ENCODE data around the gene SPATS2. TPM values are rescaled to one million over a fixed set of nuclear protein-coding genes. Genes with fewer than 3 reads are reported as not detected.
"Not testable (repeated sequence)": the region's sequence is repeated elsewhere in the genome, so short reads cannot be mapped to it uniquely, and the experiment has no call there.

Gene SPATS2
- total RNA-seq, 2 experiments from 2014 or later: 11.3 to 18.1 TPM

- Mint-ChIP-seq H3K9me3 (ENCODE audit: low read depth) (no peaks in the 10 kb centered on the region), H3K27me3 (no peaks in the 10 kb centered on the region), H3K4me1 (peaks cover 35% of the 10 kb centered on the region), H3K36me3 (peaks cover 1% of the 10 kb centered on the region), H3K4me3 (peak overlapping the region; percentile 95), H3K27ac (peak overlapping the region; percentile 98)
- CTCF ChIA-PET: interaction anchor here (0.5 to 6.2 kb wide), 22 partner anchors 9 to 600 kb away, joined by 3 to 48 read pairs (median 4); partner anchors contain the start of genes DNAJC22, FMNL3, PRPF40B and TMBIM6
- DNase-seq (peak; percentile 94), ATAC-seq (peak; percentile 88)
Measured at GRCh38 chr12:49366652-49367380, 446 bp upstream of the SPATS2 start.

- peak overlapping the region; percentile 98 for H3K27ac Mint-ChIP-seq
- CTCF ChIA-PET: interaction anchor here (0.7 to 6.2 kb wide), 4 partner anchors 10 to 145 kb away, joined by 3 to 48 read pairs (median 37); partner anchors contain the start of gene DNAJC22
- H3K27me3 Mint-ChIP-seq: no peaks in the 10 kb centered on the region
- H3K4me3 Mint-ChIP-seq: peak overlapping the region; percentile 95
- H3K36me3 Mint-ChIP-seq: peaks cover 3% of the 10 kb centered on the region
- H3K9me3 Mint-ChIP-seq (ENCODE audit: low read depth): no peaks in the 10 kb centered on the region
- DNase-seq (no peak), ATAC-seq (no peak)
- peaks cover 37% of the 10 kb centered on the region for H3K4me1 Mint-ChIP-seq
Measured at GRCh38 chr12:49368240-49368600, 958 bp downstream of the SPATS2 start.

- Mint-ChIP-seq H3K27ac (peak overlapping the region; percentile 25), H3K36me3 (peaks cover 3% of the 10 kb centered on the region), H3K4me1 (peaks cover 40% of the 10 kb centered on the region), H3K27me3 (no peaks in the 10 kb centered on the region), H3K4me3 (no peak overlapping the region), H3K9me3 (ENCODE audit: low read depth) (no peaks in the 10 kb centered on the region)
- CTCF ChIA-PET: interaction anchor here (1.2 to 6.2 kb wide), 3 partner anchors 12 to 144 kb away, joined by 4 to 48 read pairs (median 9); partner anchors contain the start of gene DNAJC22
- DNase-seq (peak; percentile 57), ATAC-seq (no peak)
Measured at GRCh38 chr12:49369411-49370145, 2.3 kb downstream of the SPATS2 start.

GRCh38 chr12:49370539-49370938, 3.3 kb downstream of the SPATS2 start:
- H3K27ac Mint-ChIP-seq: no peak overlapping the region
- H3K36me3 Mint-ChIP-seq: peaks cover 3% of the 10 kb centered on the region
- peaks cover 46% of the 10 kb centered on the region for H3K4me1 Mint-ChIP-seq
- CTCF ChIA-PET: interaction anchor here (1.2 to 6.2 kb wide), 3 partner anchors 13 to 143 kb away, joined by 4 to 48 read pairs (median 9); partner anchors contain the start of gene DNAJC22
- no peak overlapping the region for H3K4me3 Mint-ChIP-seq
- ATAC-seq: no peak
- DNase-seq: no peak
- H3K27me3 Mint-ChIP-seq: no peaks in the 10 kb centered on the region
- H3K9me3 Mint-ChIP-seq (ENCODE audit: low read depth): no peaks in the 10 kb centered on the region

- DNase-seq (no peak), ATAC-seq (peak; percentile 81)
- peak overlapping the region; percentile 16 for H3K27ac Mint-ChIP-seq
- peaks cover 5% of the 10 kb centered on the region for H3K36me3 Mint-ChIP-seq
- H3K9me3 Mint-ChIP-seq (ENCODE audit: low read depth): no peaks in the 10 kb centered on the region
- H3K4me3 Mint-ChIP-seq: no peak overlapping the region
- CTCF ChIA-PET: interaction anchor here (1.2 to 1.3 kb wide), 3 partner anchors 9 to 19 kb away, joined by 3 to 8 read pairs (median 4); partner anchors contain the start of gene SPATS2
- no peaks in the 10 kb centered on the region for H3K27me3 Mint-ChIP-seq
- H3K4me1 Mint-ChIP-seq: peaks cover 20% of the 10 kb centered on the region
Measured at GRCh38 chr12:49375406-49375805, 8.1 kb downstream of the SPATS2 start.

GRCh38 chr12:49377386-49377785, 10.1 kb downstream of the SPATS2 start:
- ATAC-seq (no peak), DNase-seq (no peak)
- H3K4me3 Mint-ChIP-seq: no peak overlapping the region
- no peak overlapping the region for H3K27ac Mint-ChIP-seq
- peaks cover 3% of the 10 kb centered on the region for H3K36me3 Mint-ChIP-seq
- no peaks in the 10 kb centered on the region for H3K27me3 Mint-ChIP-seq
- no peaks in the 10 kb centered on the region for H3K9me3 Mint-ChIP-seq (ENCODE audit: low read depth)
- CTCF ChIA-PET: interaction anchor here (1.6 to 2.2 kb wide), 2 partner anchors 19 to 30 kb away, joined by 3 to 9 read pairs; no protein-coding TSS in a partner anchor
- peaks cover 16% of the 10 kb centered on the region for H3K4me1 Mint-ChIP-seq

- CTCF ChIA-PET; H3K9me3 Mint-ChIP-seq (ENCODE audit: low read depth); H3K4me3 Mint-ChIP-seq; H3K36me3 Mint-ChIP-seq; H3K27me3 Mint-ChIP-seq; H3K4me1 Mint-ChIP-seq; H3K27ac Mint-ChIP-seq; DNase-seq; ATAC-seq: not testable (repeated sequence)
Measured at GRCh38 chr12:49380184-49380583, 12.9 kb downstream of the SPATS2 start.

- DNase-seq (peak; percentile 82), ATAC-seq (peak; percentile 96)
- no peak overlapping the region for H3K4me3 Mint-ChIP-seq
- H3K27me3 Mint-ChIP-seq: no peaks in the 10 kb centered on the region
- H3K9me3 Mint-ChIP-seq (ENCODE audit: low read depth): no peaks in the 10 kb centered on the region
- H3K4me1 Mint-ChIP-seq: peaks cover 4% of the 10 kb centered on the region
- no peaks in the 10 kb centered on the region for H3K36me3 Mint-ChIP-seq
- CTCF ChIA-PET: interaction anchor here (1.1 to 2.8 kb wide), 5 partner anchors 12 to 98 kb away, joined by 3 to 7 read pairs (median 5); no protein-coding TSS in a partner anchor
- H3K27ac Mint-ChIP-seq: no peak overlapping the region
Measured at GRCh38 chr12:49388682-49389386, 21.6 kb downstream of the SPATS2 start.

GRCh38 chr12:49389387-49389703, 22.1 kb downstream of the SPATS2 start:
- ATAC-seq (no peak), DNase-seq (no peak)
- H3K36me3 Mint-ChIP-seq: no peaks in the 10 kb centered on the region
- no peak overlapping the region for H3K27ac Mint-ChIP-seq
- H3K27me3 Mint-ChIP-seq: no peaks in the 10 kb centered on the region
- H3K9me3 Mint-ChIP-seq (ENCODE audit: low read depth): no peaks in the 10 kb centered on the region
- CTCF ChIA-PET: interaction anchor here (1.1 to 2.8 kb wide), 4 partner anchors 14 to 98 kb away, joined by 3 to 7 read pairs (median 4); no protein-coding TSS in a partner anchor
- no peak overlapping the region for H3K4me3 Mint-ChIP-seq
- H3K4me1 Mint-ChIP-seq: peaks cover 4% of the 10 kb centered on the region

- Mint-ChIP-seq H3K4me3 (no peak overlapping the region), H3K27ac (no peak overlapping the region), H3K9me3 (ENCODE audit: low read depth) (no peaks in the 10 kb centered on the region), H3K27me3 (no peaks in the 10 kb centered on the region), H3K36me3 (peaks cover 2% of the 10 kb centered on the region), H3K4me1 (no peaks in the 10 kb centered on the region)
- ATAC-seq (no peak), DNase-seq (no peak)
- CTCF ChIA-PET: interaction anchor here (0.6 to 1.3 kb wide), 3 partner anchors 50 to 1631 kb away, joined by 3 read pairs; no protein-coding TSS in a partner anchor
Measured at GRCh38 chr12:49397000-49397399, 29.7 kb downstream of the SPATS2 start.

- Mint-ChIP-seq H3K9me3 (ENCODE audit: low read depth) (no peaks in the 10 kb centered on the region), H3K27me3 (no peaks in the 10 kb centered on the region), H3K4me3 (no peak overlapping the region), H3K4me1 (peaks cover 10% of the 10 kb centered on the region), H3K27ac (no peak overlapping the region), H3K36me3 (no peaks in the 10 kb centered on the region)
- DNase-seq: no peak
- no peak for ATAC-seq
- CTCF ChIA-PET: interaction anchor here (0.7 to 1.6 kb wide), 3 partner anchors 12 to 52 kb away, joined by 3 to 7 read pairs (median 5); no protein-coding TSS in a partner anchor
Measured at GRCh38 chr12:49400304-49400703, 33.0 kb downstream of the SPATS2 start.

GRCh38 chr12:49403971-49404450, 36.7 kb downstream of the SPATS2 start:
- H3K36me3 Mint-ChIP-seq: no peaks in the 10 kb centered on the region
- no peak overlapping the region for H3K4me3 Mint-ChIP-seq
- H3K9me3 Mint-ChIP-seq (ENCODE audit: low read depth): no peaks in the 10 kb centered on the region
- ATAC-seq: no peak
- DNase-seq: no peak
- CTCF ChIA-PET: interaction anchor here (0.7 to 1.4 kb wide), 2 partner anchors 15 to 115 kb away, joined by 3 to 5 read pairs; no protein-coding TSS in a partner anchor
- H3K27me3 Mint-ChIP-seq: no peaks in the 10 kb centered on the region
- H3K27ac Mint-ChIP-seq: no peak overlapping the region
- H3K4me1 Mint-ChIP-seq: peaks cover 10% of the 10 kb centered on the region

GRCh38 chr12:49404956-49405355, 37.7 kb downstream of the SPATS2 start:
- no peaks in the 10 kb centered on the region for H3K9me3 Mint-ChIP-seq (ENCODE audit: low read depth)

More at GRCh38 chr12:49404956-49405355, 37.7 kb downstream of the SPATS2 start:
- no peak for DNase-seq
- Mint-ChIP-seq H3K27me3 (no peaks in the 10 kb centered on the region), H3K27ac (no peak overlapping the region), H3K36me3 (peaks cover 2% of the 10 kb centered on the region), H3K4me3 (no peak overlapping the region), H3K4me1 (peaks cover 10% of the 10 kb centered on the region)
- CTCF ChIA-PET: interaction anchor here (1.1 kb wide), 1 partner anchor 12 kb away, joined by 3 read pairs; no protein-coding TSS in a partner anchor
- no peak for ATAC-seq

Measured in activated CD8-positive, alpha-beta memory T cell treated with anti-CD3 and anti-CD28 coated beads, Interleukin-2, amount 10 ng/mL, durations not matched to agents 7 days and 5 days (primary cell).